NK-92 (cell line): Measurements from ENCODE around the gene MAN1A1.

ENCODE experiments used
- DNase-seq: peaks from one replicate; lab custom pipeline; 2025; ENCODE audit not compliant: unreplicated experiment; lab: John Stamatoyannopoulos, UW

The MAN1A1 gene

DNA sequence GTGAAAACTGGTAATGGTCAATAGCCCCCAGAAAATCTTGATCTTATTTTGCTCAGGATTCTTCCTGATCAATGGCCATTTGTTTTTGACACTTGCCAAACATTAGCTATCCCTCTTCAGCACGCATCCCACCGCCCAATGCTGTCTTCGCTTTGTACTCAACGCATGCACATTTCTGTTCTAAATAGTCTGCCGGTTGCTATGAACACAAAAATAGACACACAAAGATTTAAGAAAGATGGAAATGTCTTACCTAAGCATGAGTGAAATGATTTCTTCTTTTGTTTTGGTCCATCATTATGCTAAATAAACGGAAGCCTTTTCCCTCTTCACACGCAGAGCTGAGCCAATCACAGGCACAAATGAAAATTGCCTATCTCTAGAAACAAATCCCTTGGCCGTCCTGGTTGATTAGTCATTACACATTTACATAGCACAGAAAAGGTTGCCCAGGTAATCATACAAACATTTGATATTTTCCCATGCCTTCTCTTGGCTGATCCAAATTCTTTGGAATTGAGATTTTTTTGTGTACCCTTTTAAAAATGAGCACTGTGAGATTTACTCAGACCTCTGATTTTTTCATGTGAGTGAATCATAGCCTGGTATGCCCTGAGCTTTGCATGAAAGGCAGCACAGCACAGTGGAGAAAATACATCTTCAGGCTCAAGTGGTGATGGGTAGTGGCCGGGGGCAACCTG is 200.6 kb downstream of the MAN1A1 start:
- DNase-seq, result no peak

DNA sequence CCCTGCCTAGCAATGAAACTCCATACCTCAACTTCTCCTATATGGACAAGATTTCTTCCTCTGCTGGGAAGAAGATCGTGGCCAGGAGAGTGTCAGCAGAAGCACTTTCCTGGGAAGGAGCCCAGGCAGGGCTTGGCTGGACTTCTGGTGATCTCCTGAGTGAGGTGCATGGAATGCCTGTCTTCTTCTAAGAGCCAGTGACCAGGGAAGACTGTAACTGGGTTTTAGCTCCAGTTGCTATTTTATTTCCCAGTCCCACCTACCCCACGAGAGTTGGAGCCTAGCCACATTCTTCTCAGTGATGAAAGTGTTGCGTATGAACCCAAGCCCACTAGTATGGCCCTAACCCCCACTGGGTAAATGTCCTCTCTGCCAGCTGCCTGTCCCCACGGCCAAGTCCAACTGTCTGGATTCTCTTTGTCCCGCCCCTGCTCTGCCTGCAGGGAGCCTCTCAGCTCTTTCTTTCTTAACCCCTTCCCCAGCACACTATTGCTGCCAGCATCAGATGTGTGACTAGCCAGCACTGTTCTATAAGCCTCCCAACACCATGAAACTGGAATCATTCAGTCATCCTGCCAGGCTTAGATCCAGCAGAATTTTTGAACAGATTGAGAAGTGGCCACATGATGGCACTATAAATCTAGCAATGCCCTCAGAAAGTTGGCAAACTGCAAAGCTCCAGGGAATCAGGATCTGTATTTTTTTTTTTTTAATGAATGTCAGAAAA is 201.3 kb downstream of the MAN1A1 start:
- DNase-seq, result no peak

DNA sequence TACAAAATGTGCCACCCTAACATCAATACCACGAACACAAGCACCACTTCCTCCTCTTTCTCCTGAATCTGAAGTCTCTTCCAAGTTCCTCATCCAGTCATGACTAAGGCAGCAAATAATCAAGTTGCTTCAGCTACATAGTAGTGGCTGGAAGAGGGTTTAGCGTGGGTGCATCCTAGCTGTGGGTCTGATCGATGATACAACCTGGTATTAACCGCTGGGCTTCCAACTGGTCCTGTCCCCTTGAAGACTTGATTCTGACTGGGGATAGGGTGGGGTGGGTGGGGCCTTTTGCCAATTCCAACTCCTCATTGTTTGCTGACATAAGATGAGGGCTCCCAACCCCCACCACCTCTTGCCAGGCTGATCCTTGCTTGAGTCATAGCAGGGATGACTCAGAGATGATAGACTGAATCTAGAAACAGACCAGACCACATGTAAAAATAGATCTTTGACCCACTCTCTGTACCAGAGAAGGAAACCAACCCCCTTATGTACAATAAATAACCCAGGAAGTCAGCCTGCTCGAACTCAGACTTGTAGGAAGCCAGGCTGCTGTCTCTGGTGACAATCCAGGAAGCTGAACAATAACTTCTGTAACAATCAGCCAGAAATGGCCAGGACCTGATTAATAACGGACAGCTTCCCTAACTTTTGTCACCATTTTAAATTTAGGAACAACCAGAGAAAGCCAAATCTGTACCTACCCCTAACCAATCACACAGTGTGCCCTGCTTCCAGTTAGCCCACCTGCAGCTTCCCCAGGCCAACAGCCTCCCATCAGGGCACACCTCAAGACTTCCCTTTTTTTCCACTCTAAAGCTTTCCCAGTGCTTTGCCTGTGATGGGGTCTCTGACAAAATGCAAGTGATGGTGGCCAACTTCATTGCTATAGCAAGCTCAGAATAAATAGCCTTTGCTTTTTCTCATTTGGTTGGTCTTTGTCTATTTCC is 202.2 kb downstream of the MAN1A1 start:
- no peak for DNase-seq

DNA sequence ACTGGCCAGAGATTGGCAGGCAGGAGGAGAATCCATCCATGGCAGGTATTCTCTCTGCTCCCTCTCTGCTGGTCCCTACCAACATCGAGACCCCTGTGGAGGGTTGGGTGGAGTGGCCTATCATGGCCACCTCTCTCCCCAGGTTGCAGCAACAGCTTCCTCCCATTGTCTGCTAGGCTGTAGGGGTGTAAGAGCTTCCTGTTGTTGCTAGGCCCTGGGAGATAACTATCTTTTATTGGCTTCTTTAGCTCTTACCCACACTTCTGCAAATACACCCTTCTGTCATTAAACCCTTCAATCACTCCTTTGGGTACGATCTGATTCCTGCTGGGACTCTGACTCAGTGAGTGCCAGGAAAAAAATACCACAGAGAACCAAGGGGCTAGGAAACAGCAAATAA is 204.4 kb downstream of the MAN1A1 start:
- DNase-seq, result no peak

DNA sequence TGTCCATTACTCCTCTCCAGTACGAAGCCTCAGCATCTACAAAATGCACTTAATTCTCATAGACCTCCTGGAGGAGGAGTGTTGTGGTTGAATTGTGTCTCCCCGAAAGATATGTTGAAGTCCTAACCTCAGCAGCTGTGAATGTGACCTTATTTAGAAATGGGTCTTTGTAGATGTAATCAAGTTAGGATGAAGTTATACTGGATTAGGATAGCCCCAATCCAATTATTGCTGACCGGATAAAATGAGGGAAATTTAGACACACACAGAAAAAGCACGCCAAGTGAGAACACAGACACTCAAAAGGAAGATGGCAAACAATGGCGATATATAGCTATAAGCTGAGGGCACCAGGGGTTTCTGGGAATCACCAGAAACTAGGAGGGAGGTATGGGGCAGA is 206.9 kb downstream of the MAN1A1 start:
- no peak for DNase-seq

DNA sequence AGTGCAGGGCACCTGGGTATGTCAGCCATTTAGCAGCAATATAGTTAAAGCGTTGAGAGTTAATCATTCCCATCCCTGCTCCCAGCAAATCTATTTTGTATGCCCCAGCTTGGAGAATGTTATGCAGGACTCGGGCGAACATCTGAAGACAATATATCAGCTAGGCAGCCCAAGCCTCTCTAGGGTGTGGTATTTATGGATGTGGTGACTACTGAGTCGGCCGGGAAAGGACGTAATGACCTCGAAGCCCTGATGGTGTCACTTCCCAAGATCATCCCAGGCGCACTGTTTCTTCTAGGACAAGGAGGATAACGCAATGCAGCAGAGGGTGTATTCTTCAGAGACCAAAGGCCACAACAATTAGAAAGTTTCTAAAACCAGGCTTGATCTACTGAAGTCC is 207.5 kb downstream of the MAN1A1 start:
- no peak for DNase-seq

DNA sequence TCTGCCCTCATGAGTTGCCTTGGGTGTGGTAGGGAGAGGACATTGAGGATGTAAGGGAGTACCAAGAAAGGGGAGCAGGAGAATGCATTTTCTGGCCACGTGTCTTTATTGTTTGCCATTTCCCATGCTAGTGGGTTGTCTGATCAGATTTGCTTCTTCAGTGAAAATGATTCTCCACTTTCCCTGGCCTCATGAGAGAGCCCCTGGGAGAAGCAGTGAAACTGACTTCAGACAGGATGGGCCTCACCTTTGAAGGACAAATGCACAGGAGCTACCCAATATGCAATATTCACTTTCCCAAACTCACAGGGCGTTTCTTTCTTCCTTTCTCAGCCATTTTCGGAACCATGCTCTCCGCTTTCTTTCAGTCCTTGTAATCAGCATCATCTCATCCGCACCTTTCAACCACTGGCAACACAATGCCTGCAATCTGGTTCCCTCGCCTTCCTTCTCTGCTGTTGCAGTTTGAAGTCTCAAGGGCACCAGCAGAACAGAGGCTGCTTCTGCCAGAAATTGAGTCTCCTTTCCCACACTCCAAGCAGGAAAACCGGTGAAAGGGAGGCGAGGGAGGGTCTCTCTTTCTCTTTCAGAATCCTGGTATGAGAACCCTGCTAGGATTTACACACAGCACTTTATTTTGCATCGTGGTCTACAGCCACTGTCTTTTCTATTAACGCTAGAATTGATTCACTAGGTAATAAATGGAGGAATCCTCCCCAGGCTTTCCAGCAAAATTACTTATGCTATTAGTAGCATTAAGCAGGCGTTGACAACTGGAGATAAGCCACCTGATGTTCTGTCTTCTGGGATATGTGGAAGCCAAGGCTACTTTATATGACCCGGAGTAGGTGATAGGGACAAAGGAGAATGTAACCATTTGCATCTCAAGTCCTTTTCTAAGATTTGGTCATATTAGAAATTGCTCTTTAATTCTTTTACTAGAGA is 209.1 kb downstream of the MAN1A1 start:
- DNase-seq, result no peak

DNA sequence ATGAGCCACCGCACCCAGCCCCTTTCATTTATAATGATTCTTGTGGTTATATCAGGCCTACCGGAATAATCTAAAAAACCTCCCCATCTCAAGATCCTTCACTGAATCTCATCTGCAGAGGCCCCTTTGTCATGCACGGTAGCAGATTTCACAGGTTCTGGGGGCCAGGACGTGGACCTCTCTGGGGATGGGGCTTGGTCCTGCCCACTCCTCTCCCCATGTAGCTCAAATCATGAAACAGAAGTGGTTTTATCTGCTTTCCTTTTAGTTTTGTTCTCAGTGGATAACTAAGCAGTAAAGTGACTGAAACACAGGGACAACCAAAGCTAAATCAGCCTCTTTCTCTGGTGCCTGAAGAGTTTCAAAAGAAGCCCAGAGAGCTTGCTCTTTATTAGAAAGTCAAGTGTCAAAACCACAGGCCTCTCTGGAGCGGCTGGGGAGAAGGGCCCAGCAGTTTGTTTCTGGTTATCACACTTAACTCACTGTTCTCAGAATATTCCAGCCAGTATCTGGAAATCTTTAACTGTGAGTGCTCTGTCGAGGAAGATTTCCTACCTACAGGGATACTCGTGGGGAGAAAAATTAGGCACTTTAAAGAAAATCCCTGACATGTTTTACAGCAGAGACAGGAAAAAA is 210.5 kb downstream of the MAN1A1 start:
- no peak for DNase-seq

DNA sequence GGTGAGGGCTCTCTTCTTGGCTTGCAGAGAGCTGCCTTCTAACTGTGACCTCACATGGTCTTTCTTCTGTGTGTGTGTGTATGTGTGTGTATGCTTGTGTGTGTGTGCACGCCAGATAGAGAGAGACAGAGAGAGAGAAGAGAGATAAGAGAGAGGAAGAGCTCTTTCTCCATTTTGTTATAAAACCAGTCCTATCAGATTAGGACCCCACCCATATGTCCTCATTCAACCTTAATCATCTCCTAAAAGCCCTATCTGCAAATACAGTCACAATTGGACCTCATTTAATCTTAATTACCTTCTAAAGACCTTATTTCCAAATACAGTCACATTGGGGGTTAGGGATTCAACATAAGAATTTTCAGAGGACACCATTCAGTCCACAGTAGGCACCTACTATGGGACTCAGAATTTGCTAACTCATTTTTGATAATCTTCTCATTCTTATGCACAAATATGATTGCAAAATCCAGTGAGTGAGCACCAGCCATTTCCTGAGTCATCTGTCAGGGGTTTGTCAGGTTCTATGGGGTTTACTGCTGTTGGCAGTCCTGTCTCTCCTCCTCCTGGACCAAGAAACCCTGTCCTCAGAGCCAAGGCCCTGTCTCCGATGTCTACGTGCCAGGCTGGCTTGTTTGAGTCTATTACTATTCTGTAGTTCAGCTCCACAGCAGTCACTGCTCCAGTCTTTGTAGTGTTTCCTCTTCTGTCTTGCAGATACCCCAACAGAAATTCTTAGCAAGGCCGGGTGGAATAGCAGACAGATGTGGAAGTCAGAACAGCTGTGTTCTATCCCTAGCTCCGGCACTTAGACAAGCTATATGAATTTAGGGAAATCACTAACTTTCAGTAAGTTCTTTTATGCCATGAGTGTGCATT is 212.1 kb downstream of the MAN1A1 start:
- no peak for DNase-seq

DNA sequence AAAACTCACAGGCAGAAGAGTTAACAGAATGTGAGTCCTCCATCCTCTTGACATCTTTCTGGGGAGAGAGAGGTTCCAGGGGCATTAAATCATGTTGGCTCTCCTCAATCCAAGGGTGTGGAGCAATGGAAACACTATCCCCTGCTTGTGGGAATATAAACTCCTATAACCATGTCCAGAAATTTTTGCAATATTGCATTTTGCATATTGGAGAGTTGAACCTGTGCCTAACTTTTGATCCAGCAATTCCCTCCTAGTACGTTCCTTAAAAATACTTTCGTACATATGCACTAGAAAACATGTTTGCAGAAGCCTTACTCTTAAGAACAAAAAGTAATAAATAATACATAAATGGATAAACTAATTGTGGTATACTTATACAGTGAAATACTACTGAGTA is 214.8 kb downstream of the MAN1A1 start:
- no peak for DNase-seq

DNA sequence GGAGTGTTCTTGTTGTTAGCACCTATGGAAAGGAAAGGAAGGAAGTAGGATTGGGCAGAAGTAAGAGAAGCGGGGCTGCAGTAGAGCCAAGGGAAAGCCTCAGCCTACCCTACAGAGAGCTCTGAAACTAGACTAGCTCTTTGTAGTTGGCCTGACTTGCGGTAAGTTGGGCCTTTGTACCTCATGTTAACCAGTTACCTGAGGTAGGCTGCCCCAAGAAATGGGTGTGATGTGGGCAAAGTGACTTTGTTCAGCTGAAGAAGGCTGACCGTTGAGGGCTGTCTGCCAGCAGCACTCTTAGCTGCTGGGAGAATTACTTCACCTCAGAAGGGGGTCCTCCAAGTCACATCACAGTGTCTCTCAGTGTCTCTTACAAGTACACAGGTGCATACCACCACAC is 216.2 kb downstream of the MAN1A1 start:
- DNase-seq, result no peak

DNA sequence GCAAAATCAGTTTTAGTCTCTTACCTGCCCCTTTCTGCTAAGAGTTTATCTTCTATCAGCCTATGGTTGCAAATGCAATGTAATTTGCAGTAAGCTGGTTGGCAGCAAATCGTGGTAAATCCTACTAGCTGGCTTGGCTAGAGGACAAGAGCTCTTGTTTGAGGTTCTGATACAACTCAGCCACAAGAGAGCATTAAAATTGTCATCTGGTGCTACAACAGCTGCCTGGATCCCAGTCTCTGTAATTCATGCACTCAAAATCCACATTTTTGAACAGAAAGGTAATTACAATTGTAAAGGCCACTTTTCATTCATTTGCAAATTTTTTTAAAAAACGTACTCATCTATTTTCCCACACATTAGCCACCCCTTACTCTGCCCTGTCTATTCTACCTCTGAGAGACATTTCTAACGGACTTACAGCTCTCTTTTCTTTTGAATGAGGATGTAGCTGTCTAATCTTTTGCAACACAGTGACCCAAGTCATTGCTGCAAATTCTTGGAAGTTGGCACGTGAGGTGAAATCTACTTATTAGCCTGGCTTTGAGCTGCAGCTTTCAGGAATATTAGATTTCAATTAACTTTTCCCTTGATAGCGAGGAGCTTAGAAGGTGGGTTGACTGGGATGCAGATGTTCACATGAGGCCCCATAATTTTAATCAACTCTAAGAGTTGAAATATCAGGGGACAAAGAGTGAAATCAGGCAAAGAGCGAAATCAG is 217.1 kb downstream of the MAN1A1 start:
- no peak for DNase-seq

DNA sequence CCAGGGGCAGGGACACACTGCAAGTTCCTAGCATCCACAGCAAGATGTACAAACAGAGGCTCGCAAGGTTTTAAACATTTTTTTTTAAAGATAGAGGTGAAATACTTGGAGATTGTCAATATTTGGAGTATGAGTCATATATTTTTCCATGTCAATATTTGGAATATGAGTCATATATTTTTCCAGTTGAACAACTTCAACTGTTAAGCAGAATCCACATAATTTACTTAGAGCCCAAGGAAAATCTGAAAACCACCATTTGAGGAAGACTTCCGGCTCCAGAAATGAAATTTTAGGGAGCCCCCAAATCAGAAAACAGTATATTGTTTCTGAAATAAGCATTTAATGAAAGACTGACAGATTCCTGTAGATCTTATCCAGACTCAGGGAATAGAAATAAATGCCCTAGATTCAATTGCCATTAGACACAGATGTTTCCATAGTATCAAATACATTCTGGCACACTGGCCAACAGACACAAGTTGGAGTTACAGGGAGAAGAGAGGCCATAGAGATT is 219.5 kb downstream of the MAN1A1 start:
- no peak for DNase-seq

DNA sequence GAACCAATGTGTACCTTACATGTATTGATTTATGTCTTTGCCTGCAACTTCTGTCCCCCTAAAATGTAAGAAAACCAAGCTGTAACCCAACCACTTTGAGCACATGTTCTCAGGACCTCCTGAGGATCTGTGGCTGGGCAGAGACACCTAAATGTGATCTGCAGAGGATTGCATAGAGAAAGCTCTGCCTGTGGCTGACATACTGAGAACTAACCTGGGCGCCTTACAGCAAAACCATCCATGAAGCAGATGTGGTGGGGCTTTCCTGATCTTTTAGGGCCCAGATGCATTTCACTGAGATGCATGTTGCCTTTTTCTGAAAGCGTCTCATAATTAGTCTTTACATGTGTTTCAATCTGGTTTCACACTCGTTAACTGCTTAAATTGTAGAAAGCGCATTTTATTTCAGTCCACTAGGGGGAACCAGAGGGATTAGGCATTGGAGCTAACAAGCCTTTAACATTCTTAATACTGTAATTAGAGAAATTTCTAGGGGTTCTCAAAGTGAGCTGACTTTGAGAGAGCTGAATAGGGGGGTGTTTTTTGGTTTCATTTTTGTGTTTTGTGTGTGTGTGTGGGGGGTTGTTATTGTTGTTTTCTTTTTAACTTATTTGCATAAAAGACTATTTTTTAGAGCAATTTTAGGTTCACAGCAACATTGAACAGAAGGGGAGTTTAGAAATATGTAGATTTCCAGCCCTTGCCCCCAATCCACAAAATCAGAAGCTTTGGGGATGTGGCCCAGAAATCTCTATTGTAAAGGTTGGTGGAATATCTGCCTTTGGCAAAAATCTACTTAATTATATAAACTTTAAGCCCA is 220.2 kb downstream of the MAN1A1 start:
- DNase-seq, result no peak

DNA sequence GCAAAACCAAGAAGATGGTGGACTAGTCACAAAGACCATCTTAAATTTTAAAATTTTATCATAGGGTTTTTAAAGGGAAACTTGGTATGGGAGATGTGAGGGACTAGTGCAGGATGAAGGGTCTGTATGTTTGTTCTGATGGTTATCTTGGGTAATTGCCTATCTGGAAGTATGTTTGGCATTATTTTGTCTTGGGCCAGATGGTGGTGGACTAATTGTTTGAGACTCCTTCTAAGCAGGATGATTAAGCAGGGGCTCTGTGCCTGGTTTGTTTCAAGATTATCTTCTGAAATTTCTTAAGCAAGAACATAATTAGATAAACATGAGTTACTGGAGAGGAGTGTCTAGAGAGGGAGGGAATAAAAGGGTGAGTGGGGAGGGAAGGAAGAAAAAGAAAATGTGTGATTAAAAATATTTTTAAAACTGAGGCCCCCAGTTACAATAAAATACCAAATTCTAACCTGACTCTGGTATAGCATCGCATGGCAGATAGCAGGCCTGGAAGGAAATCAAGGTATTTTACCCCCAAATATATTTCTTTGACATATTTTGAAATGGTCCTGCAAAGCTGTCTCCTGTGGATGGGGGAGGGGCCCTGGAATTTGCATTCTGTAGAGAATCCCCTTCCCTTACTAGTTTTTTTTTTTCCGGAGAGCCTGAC is 221.2 kb downstream of the MAN1A1 start:
- no peak for DNase-seq

DNA sequence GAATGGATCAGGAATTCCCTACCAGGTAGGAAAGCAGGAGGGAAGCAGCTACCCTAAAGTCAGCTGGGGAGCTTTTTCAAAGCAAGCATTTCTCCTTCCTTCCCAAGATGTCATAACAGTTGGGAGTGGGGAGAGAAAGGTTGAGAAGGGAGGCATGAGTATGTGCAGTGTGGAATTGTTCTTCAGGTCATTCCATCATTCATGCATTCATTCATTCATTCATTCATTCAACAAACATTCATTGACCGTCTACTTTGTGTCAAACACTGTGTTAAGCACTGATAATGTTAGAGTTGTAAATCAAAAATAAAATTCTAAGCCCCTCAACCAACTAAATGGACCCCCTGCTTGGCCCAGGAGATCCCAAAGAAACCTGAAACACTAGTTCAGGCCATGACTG is 221.9 kb downstream of the MAN1A1 start:
- DNase-seq, result no peak
